ENCODE results near the gene THADA. TPM values are rescaled to one million over a fixed set of nuclear protein-coding genes. Genes with fewer than 3 reads are reported as not detected.

Gene THADA
- total and polyA plus RNA-seq, 5 donors from 2014 or later = 19.1 to 52.9 (median 20.2) TPM

GRCh38 chr2:43412114-43412753 lies 183.6 kb downstream of the THADA start:
- Mint-ChIP-seq H3K9me3 (no peaks in the 10 kb centered on the region), H3K27me3 (no peaks in the 10 kb centered on the region), H3K36me3 (peaks cover 26% of the 10 kb centered on the region), H3K27ac (no peak overlapping the region), H3K4me1 (peaks cover 0 to 6% (median 2%) of the 10 kb centered on the region in 4 donors), H3K4me3 (no peak overlapping the region)
- no peak for DNase-seq
- Histone ChIP-seq H3K36me3 (ENCODE audit: control insufficient read depth, insufficient read depth, low read length) (peaks cover 17% of the 10 kb centered on the region), H3K4me3 (ENCODE audit: low read depth, low read length) (no peak overlapping the region), H3K27ac (ENCODE audit: insufficient read depth, low read length, poor library complexity, severe bottlenecking) (no peak overlapping the region), H3K9me3 (ENCODE audit: control insufficient read depth in 2 of 2, low read length in 2 of 2) (no peaks in the 10 kb centered on the region), H3K27me3 (ENCODE audit: control insufficient read depth, insufficient read depth, low read length) (no peaks in the 10 kb centered on the region), H3K4me1 (ENCODE audit: control insufficient read depth, insufficient read depth, low read length, poor library complexity, severe bottlenecking) (no peaks in the 10 kb centered on the region)
- ATAC-seq (ENCODE audit: low read depth in 2 of 2) = no peak

GRCh38 chr2:43410055-43410604 lies 185.7 kb downstream of the THADA start:
- Histone ChIP-seq H3K4me3 (ENCODE audit: low read depth, low read length) (no peak overlapping the region), H3K36me3 (ENCODE audit: control insufficient read depth, insufficient read depth, low read length) (peaks cover 13% of the 10 kb centered on the region), H3K27me3 (ENCODE audit: control insufficient read depth, insufficient read depth, low read length) (no peaks in the 10 kb centered on the region), H3K9me3 (ENCODE audit: control insufficient read depth in 2 of 2, low read length in 2 of 2) (no peaks in the 10 kb centered on the region), H3K4me1 (ENCODE audit: control insufficient read depth, insufficient read depth, low read length, poor library complexity, severe bottlenecking) (no peaks in the 10 kb centered on the region), H3K27ac (ENCODE audit: insufficient read depth, low read length, poor library complexity, severe bottlenecking) (no peak overlapping the region)
- ATAC-seq (ENCODE audit: low read depth in 2 of 2) (no peak), DNase-seq (no peak)
- Mint-ChIP-seq H3K9me3 (no peaks in the 10 kb centered on the region), H3K4me1 (peaks cover 0 to 6% (median 2%) of the 10 kb centered on the region in 4 donors), H3K36me3 (peaks cover 27% of the 10 kb centered on the region), H3K27ac (no peak overlapping the region), H3K27me3 (no peaks in the 10 kb centered on the region), H3K4me3 (no peak overlapping the region)

DNA sequence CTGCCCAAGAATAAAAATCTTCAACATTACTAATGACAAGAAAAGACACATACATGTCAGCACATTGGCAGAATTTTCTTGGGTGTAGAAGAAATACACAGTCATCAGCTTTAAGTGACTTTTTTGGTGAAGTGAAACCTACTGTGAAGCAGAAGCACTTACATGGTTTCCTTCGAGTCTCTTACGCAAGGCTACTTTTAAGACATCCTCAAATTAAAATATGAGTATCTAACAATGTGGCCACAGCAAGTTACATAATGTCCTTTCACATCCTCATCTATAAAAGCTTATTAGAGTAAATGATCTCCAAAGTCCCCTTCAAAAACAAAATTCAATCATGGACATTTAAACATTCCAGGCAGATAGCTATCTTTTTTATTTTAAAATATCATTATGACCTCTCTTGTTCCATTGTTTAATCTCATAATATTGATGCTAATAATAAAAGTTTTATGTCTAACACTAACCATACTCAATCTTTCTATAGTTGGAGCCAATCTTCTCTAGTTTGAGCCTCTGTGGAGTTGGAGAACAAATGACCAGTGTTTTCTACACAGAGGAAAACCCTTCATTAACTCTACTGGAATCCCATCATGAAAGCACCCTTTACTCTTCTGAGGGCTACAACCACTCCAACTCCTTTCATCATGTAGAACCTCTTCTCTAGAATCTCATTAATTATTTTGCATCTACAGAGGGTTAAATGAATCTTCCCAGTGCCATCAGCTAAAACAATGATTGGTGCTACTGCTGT lies 187.3 kb downstream of the THADA start:
- Mint-ChIP-seq H3K27ac (no peak overlapping the region), H3K27me3 (no peaks in the 10 kb centered on the region), H3K36me3 (peaks cover 23% of the 10 kb centered on the region), H3K9me3 (no peaks in the 10 kb centered on the region), H3K4me3 (no peak overlapping the region), H3K4me1 (peaks cover 0 to 11% (median 1%) of the 10 kb centered on the region in 4 donors)
- no peak overlapping the region for H3K27ac ChIP-seq (ENCODE audit: insufficient read depth, low read length, poor library complexity, severe bottlenecking)
- H3K36me3 ChIP-seq (ENCODE audit: control insufficient read depth, insufficient read depth, low read length) = peaks cover 6% of the 10 kb centered on the region
- DNase-seq (no peak), ATAC-seq (ENCODE audit: low read depth in 2 of 2) (no peak)
- no peaks in the 10 kb centered on the region for H3K4me1 ChIP-seq (ENCODE audit: control insufficient read depth, insufficient read depth, low read length, poor library complexity, severe bottlenecking)
- no peaks in the 10 kb centered on the region for H3K27me3 ChIP-seq (ENCODE audit: control insufficient read depth, insufficient read depth, low read length)
- H3K4me3 ChIP-seq (ENCODE audit: low read depth, low read length) = no peak overlapping the region
- no peaks in the 10 kb centered on the region for H3K9me3 ChIP-seq (ENCODE audit: control insufficient read depth in 2 of 2, low read length in 2 of 2)

DNA sequence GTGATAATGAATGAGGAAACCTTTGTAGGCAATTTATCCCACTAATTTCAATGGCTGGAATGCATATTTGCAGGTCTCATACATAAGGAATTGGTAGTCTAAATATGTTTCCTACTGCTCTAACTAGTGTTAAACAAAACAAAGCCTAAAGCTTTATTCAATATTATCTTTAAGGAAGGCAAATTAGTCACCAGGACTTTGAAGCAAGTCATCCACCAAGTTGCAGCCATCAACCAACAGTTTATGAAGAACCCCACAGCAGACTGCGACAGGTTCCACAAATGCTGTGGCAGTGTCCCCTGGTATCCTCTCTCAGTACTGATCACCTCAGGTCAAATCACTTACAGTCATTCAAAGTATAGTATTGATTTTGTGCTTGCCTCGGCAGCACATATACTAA lies 187.9 kb downstream of the THADA start:
- no peaks in the 10 kb centered on the region for H3K9me3 Mint-ChIP-seq
- Histone ChIP-seq H3K4me3 (ENCODE audit: low read depth, low read length) (no peak overlapping the region), H3K4me1 (ENCODE audit: control insufficient read depth, insufficient read depth, low read length, poor library complexity, severe bottlenecking) (no peaks in the 10 kb centered on the region), H3K27me3 (ENCODE audit: control insufficient read depth, insufficient read depth, low read length) (no peaks in the 10 kb centered on the region), H3K27ac (ENCODE audit: insufficient read depth, low read length, poor library complexity, severe bottlenecking) (no peak overlapping the region), H3K36me3 (ENCODE audit: control insufficient read depth, insufficient read depth, low read length) (no peaks in the 10 kb centered on the region), H3K9me3 (ENCODE audit: control insufficient read depth in 2 of 2, low read length in 2 of 2) (no peaks in the 10 kb centered on the region)
- no peaks in the 10 kb centered on the region for H3K27me3 Mint-ChIP-seq
- H3K4me3 Mint-ChIP-seq = no peak overlapping the region
- ATAC-seq (ENCODE audit: low read depth in 2 of 2) (no peak), DNase-seq (no peak)
- peak overlapping the region in 1 of 3 donors; percentile 42 for H3K27ac Mint-ChIP-seq
- peaks cover 19% of the 10 kb centered on the region for H3K36me3 Mint-ChIP-seq
- peaks cover 0 to 11% (median 1%) of the 10 kb centered on the region in 4 donors for H3K4me1 Mint-ChIP-seq

DNA sequence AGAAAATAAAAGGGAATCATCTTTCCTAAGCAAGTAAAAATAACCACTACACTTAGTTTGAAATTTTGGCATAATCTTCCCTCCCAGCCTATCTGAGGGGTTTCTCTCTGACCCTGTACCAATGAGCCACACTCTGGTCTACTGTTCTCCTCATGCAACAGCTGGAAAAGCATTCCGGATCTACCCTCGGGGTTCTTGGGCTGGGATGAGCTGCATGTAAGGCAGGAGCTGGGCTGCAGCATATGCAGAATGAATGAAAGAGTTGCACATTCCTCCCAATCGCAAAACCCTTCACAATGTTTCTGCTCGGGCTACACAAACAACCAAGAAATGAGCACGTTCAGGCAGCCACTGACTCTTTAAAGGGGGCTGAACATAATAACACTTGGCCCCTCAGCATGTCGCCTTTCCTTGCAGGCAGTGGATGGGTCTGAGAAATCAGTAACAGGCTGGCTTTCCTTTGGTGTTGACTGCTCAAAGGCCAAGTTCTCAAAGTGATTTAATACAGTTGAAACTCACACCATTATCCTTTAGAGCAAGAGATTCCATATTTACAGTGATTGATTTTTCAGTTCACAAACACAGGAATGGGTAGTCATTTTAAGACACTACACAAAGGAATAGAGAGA lies 189.1 kb downstream of the THADA start:
- Mint-ChIP-seq H3K27me3 (no peaks in the 10 kb centered on the region), H3K27ac (no peak overlapping the region), H3K4me1 (peaks cover 0 to 11% (median 5%) of the 10 kb centered on the region in 4 donors), H3K4me3 (no peak overlapping the region), H3K9me3 (no peaks in the 10 kb centered on the region), H3K36me3 (peaks cover 14% of the 10 kb centered on the region)
- H3K4me1 ChIP-seq (ENCODE audit: control insufficient read depth, insufficient read depth, low read length, poor library complexity, severe bottlenecking) = no peaks in the 10 kb centered on the region
- H3K27me3 ChIP-seq (ENCODE audit: control insufficient read depth, insufficient read depth, low read length) = no peaks in the 10 kb centered on the region
- DNase-seq (no peak), ATAC-seq (ENCODE audit: low read depth in 2 of 2) (no peak)
- no peak overlapping the region for H3K4me3 ChIP-seq (ENCODE audit: low read depth, low read length)
- H3K27ac ChIP-seq (ENCODE audit: insufficient read depth, low read length, poor library complexity, severe bottlenecking) = no peak overlapping the region
- no peaks in the 10 kb centered on the region for H3K9me3 ChIP-seq (ENCODE audit: control insufficient read depth in 2 of 2, low read length in 2 of 2)
- no peaks in the 10 kb centered on the region for H3K36me3 ChIP-seq (ENCODE audit: control insufficient read depth, insufficient read depth, low read length)

- no peaks in the 10 kb centered on the region for H3K27me3 Mint-ChIP-seq
- peaks cover 13% of the 10 kb centered on the region for H3K36me3 Mint-ChIP-seq
- Histone ChIP-seq H3K4me1 (ENCODE audit: control insufficient read depth, insufficient read depth, low read length, poor library complexity, severe bottlenecking) (no peaks in the 10 kb centered on the region), H3K27me3 (ENCODE audit: control insufficient read depth, insufficient read depth, low read length) (no peaks in the 10 kb centered on the region), H3K9me3 (ENCODE audit: control insufficient read depth in 2 of 2, low read length in 2 of 2) (no peaks in the 10 kb centered on the region), H3K4me3 (ENCODE audit: low read depth, low read length) (no peak overlapping the region), H3K36me3 (ENCODE audit: control insufficient read depth, insufficient read depth, low read length) (no peaks in the 10 kb centered on the region), H3K27ac (ENCODE audit: insufficient read depth, low read length, poor library complexity, severe bottlenecking) (no peak overlapping the region)
- peaks cover 0 to 11% (median 5%) of the 10 kb centered on the region in 4 donors for H3K4me1 Mint-ChIP-seq
- H3K9me3 Mint-ChIP-seq = no peaks in the 10 kb centered on the region
- no peak for ATAC-seq (ENCODE audit: low read depth in 2 of 2)
- H3K27ac Mint-ChIP-seq = no peak overlapping the region
- DNase-seq = no peak
- H3K4me3 Mint-ChIP-seq = no peak overlapping the region
These were observed 190.0 kb downstream of the THADA start for GRCh38 chr2:43405829-43406228.

DNA sequence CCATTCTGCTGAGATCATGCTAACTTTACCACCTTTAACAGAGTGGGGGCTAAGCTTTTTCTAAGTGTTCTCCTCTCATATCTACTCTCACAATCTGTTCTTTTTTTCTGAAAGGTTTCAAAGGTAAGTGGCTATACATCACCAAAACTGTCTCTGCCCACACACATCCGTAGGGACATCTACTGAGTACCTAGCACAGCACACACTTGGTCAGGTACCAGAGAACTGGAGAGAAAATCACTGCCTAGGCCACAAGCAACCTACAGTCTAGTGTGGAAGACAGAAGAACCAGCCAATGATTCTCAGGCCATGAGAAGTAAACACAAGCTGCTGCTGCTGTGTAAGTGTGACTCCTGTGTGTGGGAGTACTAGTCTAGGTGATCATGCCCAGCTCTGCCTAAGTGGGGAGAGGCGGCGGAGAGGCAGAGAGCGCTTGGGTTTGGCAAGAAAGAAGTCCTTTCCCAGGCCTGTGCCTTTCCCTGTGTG lies 193.3 kb downstream of the THADA start:
- no peaks in the 10 kb centered on the region for H3K27me3 ChIP-seq (ENCODE audit: control insufficient read depth, insufficient read depth, low read length)
- H3K4me3 ChIP-seq (ENCODE audit: low read depth, low read length) = no peak overlapping the region
- no peaks in the 10 kb centered on the region for H3K9me3 ChIP-seq (ENCODE audit: control insufficient read depth in 2 of 2, low read length in 2 of 2)
- Mint-ChIP-seq H3K4me1 (peaks cover 0 to 11% (median 7%) of the 10 kb centered on the region in 4 donors), H3K4me3 (no peak overlapping the region), H3K9me3 (no peaks in the 10 kb centered on the region), H3K27me3 (no peaks in the 10 kb centered on the region), H3K27ac (peak overlapping the region in 1 of 3 donors; percentile 78), H3K36me3 (peaks cover 25% of the 10 kb centered on the region)
- ATAC-seq (ENCODE audit: low read depth in 2 of 2) (no peak), DNase-seq (no peak)
- peaks cover 11% of the 10 kb centered on the region for H3K36me3 ChIP-seq (ENCODE audit: control insufficient read depth, insufficient read depth, low read length)
- H3K4me1 ChIP-seq (ENCODE audit: control insufficient read depth, insufficient read depth, low read length, poor library complexity, severe bottlenecking) = no peaks in the 10 kb centered on the region
- H3K27ac ChIP-seq (ENCODE audit: insufficient read depth, low read length, poor library complexity, severe bottlenecking) = no peak overlapping the region
